Keratinocyte (primary cell): Measurements from ENCODE around the gene SLC20A1. TPM values are rescaled to one million over a fixed set of nuclear protein-coding genes. Genes with fewer than 3 reads are reported as not detected.

ENCODE experiments used
- DNase-seq: peaks from one replicate; pipeline ENCODE4 v3.0.0-alpha.2; 2011; ENCODE audit warnings: low read depth, missing footprints, low spot score
- FAIRE-seq: peaks from 2 replicates; lab custom pipeline; 2011; peaks lifted over from hg19 to GRCh38; lab: Jason Lieb, UNC
- H2AFZ ChIP-seq: 2 replicates; pipeline ENCODE4 v1.6.0; 2012; ENCODE audit warnings: low read length, control low read depth, inconsistent platforms; ENCODE audit not compliant: control insufficient read depth
- H3K27ac ChIP-seq: 2 replicates; pipeline ENCODE4 v1.5.1; 2011; ENCODE audit warnings: low read length; ENCODE audit not compliant: control insufficient read depth, insufficient read depth
- H3K27me3 ChIP-seq: 3 replicates; pipeline ENCODE4 v1.6.0; 2011; ENCODE audit warnings: low read length; ENCODE audit not compliant: control insufficient read depth, insufficient read depth; ENCODE audit errors: extremely low read depth
- H3K36me3 ChIP-seq, 2 experiments: 2 replicates in 1 of 2; 3 replicates in 1 of 2; pipeline ENCODE4 v1.5.1; 2011; ENCODE audit warnings: low read length in 2 of 2, mild to moderate bottlenecking in 1 of 2; ENCODE audit not compliant: control insufficient read depth in 2 of 2, insufficient read depth in 2 of 2; ENCODE audit errors: extremely low read depth in 1 of 2
- H3K4me1 ChIP-seq: 3 replicates; pipeline ENCODE4 v1.5.1; 2011; ENCODE audit warnings: low read length; ENCODE audit not compliant: control insufficient read depth, insufficient read depth; ENCODE audit errors: extremely low read depth
- H3K4me2 ChIP-seq: 3 replicates; pipeline ENCODE4 v1.6.0; 2011; ENCODE audit warnings: low read depth, low read length; ENCODE audit not compliant: control insufficient read depth, insufficient read depth; ENCODE audit errors: extremely low read depth
- H3K4me3 ChIP-seq, 3 experiments: fragments of 200-600 bp in 1 of 3; sonication (generic) in 1 of 3; 2 replicates in 2 of 3; 3 replicates in 1 of 3; pipeline ENCODE4 v1.5.1; 2011 to 2016; ENCODE audit warnings: low read length in 3 of 3, mild to moderate bottlenecking in 3 of 3, control low read depth in 2 of 3, inconsistent platforms in 1 of 3, low read depth in 1 of 3, mixed read lengths in 1 of 3, mixed run types in 1 of 3, moderate library complexity in 1 of 3; ENCODE audit not compliant: control insufficient read depth in 2 of 3, insufficient read depth in 2 of 3; ENCODE audit errors: extremely low read depth in 1 of 3
- H3K79me2 ChIP-seq: 2 replicates; pipeline ENCODE4 v1.6.0; 2012; ENCODE audit warnings: low read length; ENCODE audit not compliant: control insufficient read depth, insufficient read depth
- H3K9ac ChIP-seq: 3 replicates; pipeline ENCODE4 v1.6.0; 2011; ENCODE audit warnings: low read length; ENCODE audit not compliant: control insufficient read depth, insufficient read depth; ENCODE audit errors: extremely low read depth
- H3K9me1 ChIP-seq: 3 replicates; pipeline ENCODE4 v1.6.0; 2011; ENCODE audit warnings: low read length; ENCODE audit not compliant: control insufficient read depth, insufficient read depth; ENCODE audit errors: extremely low read depth
- H3K9me3 ChIP-seq: 2 replicates; pipeline ENCODE4 v1.5.1; 2012; ENCODE audit warnings: low read depth, low read length; ENCODE audit not compliant: control insufficient read depth
- H4K20me1 ChIP-seq: 3 replicates; pipeline ENCODE4 v1.6.0; 2011; ENCODE audit warnings: low read length; ENCODE audit not compliant: control insufficient read depth, insufficient read depth; ENCODE audit errors: extremely low read depth
- EZH2 ChIP-seq: IDR thresholded peaks from one replicate; pipeline ENCODE4 v1.6.1; 2012; ENCODE audit warnings: inconsistent platforms, mild to moderate bottlenecking, low read length, moderate library complexity
- dilution Hi-C: fragments of 300-500 bp; cut with MboI; formaldehyde crosslinking; loops from one replicate; pipeline ENCODE4 v1.7.0; 2020; ENCODE audit warnings: low sequenced_read_pairs; ENCODE audit not compliant: extremely low pct_ligation_motif_present
- polyA plus RNA-seq, 5 experiments: library from polyadenylated mRNA; depleted of rRNA in 3 of 5; stranded (reverse) in 3 of 5; stranded (forward) in 1 of 5; unstranded in 1 of 5; fragments of >200 nt; gene quantifications; 1 replicate in 1 of 5; 2 replicates in 3 of 5; 3 replicates in 1 of 5; pipeline versions ENCODE4 v1.2.1 to v1.2.3, GENCODE V29; 2011 to 2012; ENCODE audit warnings: missing spikeins in 2 of 5, low read depth in 1 of 5, low replicate concordance in 1 of 5
- TF ChIP-seq, protein P1 (sequence below), 3 experiments: IDR thresholded peaks in 1 of 3; conservative IDR thresholded peaks in 1 of 3; optimal IDR thresholded peaks in 1 of 3; 2 replicates in 2 of 3; 3 replicates in 1 of 3; pipeline versions ENCODE3 to v1.5.1; 2011; ENCODE audit warnings: low read length in 3 of 3, mild to moderate bottlenecking in 3 of 3, moderate library complexity in 2 of 3, control low read depth in 1 of 3, inconsistent platforms in 1 of 3; ENCODE audit not compliant: insufficient read depth in 2 of 3; ENCODE audit errors: extremely low read depth in 1 of 3

The SLC20A1 gene
- polyA plus RNA-seq, 1 donor (not counting 4 experiments of a cell fraction or from before 2014, with no cell fraction given): 265 TPM

GRCh38 chr2:112641701-112642100, 4.0 kb upstream of the SLC20A1 start:
- H3K9ac ChIP-seq: no peak overlapping the region
- no peak overlapping the region for H3K4me3 ChIP-seq
- DNase-seq (no peak), FAIRE-seq (no peak)
- H3K27ac ChIP-seq: no peak overlapping the region
- H3K27me3 ChIP-seq: no peaks in the 10 kb centered on the region
- no peaks in the 10 kb centered on the region for H3K9me3 ChIP-seq
- H4K20me1 ChIP-seq: peaks cover 3% of the 10 kb centered on the region
- no peak for TF ChIP-seq EZH2
- TF ChIP-seq, protein P1, sequence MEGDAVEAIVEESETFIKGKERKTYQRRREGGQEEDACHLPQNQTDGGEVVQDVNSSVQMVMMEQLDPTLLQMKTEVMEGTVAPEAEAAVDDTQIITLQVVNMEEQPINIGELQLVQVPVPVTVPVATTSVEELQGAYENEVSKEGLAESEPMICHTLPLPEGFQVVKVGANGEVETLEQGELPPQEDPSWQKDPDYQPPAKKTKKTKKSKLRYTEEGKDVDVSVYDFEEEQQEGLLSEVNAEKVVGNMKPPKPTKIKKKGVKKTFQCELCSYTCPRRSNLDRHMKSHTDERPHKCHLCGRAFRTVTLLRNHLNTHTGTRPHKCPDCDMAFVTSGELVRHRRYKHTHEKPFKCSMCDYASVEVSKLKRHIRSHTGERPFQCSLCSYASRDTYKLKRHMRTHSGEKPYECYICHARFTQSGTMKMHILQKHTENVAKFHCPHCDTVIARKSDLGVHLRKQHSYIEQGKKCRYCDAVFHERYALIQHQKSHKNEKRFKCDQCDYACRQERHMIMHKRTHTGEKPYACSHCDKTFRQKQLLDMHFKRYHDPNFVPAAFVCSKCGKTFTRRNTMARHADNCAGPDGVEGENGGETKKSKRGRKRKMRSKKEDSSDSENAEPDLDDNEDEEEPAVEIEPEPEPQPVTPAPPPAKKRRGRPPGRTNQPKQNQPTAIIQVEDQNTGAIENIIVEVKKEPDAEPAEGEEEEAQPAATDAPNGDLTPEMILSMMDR (optimal IDR thresholded peaks at IDR 0.05 in 1 of 3, IDR thresholded peaks at IDR 0.05 in 1 of 3, conservative IDR thresholded peaks at IDR 0.05 in 1 of 3; ENCODE audit: extremely low read depth in 1 of 3, insufficient read depth in 2 of 3, low read length in 3 of 3): no peak
- peaks cover 9% of the 10 kb centered on the region for H3K79me2 ChIP-seq
- no peaks in the 10 kb centered on the region for H3K9me1 ChIP-seq
- H3K4me2 ChIP-seq: no peak overlapping the region
- H2AFZ ChIP-seq: no peak overlapping the region
- H3K36me3 ChIP-seq: peaks cover 0 to under 1% of the 10 kb centered on the region in 2 experiments
- dilution Hi-C loops: no loop called here
- H3K4me1 ChIP-seq: peaks cover 37% of the 10 kb centered on the region

DNA sequence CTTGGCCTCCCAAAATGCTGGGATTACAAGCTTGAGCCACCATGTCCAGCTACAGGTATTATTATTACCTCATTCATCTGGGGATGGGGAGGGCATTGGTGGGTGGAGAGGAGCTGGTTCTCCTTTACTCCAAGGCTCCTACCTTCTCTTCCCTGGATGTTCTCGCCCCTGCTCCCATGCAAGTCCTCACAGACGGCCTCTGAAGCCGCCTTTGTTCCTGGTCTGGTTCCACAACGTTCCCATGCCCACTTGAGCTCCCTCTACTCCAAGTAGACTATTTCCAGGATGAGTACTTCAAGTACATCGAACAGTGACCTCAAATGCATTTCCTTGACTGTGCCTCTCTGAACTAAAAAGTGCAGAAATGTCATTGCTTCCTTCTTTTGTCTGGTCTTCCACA, 3.2 kb upstream of the SLC20A1 start:
- Histone ChIP-seq H3K27me3 (no peaks in the 10 kb centered on the region), H4K20me1 (peaks cover 12% of the 10 kb centered on the region), H3K79me2 (peaks cover 18% of the 10 kb centered on the region), H2AFZ (no peak overlapping the region), H3K4me3 (no peak overlapping the region), H3K27ac (no peak overlapping the region), H3K9me3 (no peaks in the 10 kb centered on the region), H3K9me1 (no peaks in the 10 kb centered on the region), H3K36me3 (peaks cover 2 to 8% of the 10 kb centered on the region in 2 experiments), H3K4me1 (peaks cover 41% of the 10 kb centered on the region), H3K4me2 (no peak overlapping the region), H3K9ac (no peak overlapping the region)
- dilution Hi-C loops: no loop called here
- no peak for DNase-seq
- TF ChIP-seq EZH2: no peak
- TF ChIP-seq, protein P1 (optimal IDR thresholded peaks at IDR 0.05 in 1 of 3, IDR thresholded peaks at IDR 0.05 in 1 of 3, conservative IDR thresholded peaks at IDR 0.05 in 1 of 3; ENCODE audit: extremely low read depth in 1 of 3, insufficient read depth in 2 of 3, low read length in 3 of 3): no peak
- no peak for FAIRE-seq
